GM19099 (cell line): ENCODE measurements around the gene GTSF1L.

Source experiments
- POLR2A ChIP-seq: IDR thresholded peaks from 3 replicates; pipeline ENCODE4 v1.6.1; 2011; ENCODE audit warnings: low read depth; ENCODE audit not compliant: insufficient read length; ENCODE audit errors: extremely low read depth

GTSF1L gene

DNA sequence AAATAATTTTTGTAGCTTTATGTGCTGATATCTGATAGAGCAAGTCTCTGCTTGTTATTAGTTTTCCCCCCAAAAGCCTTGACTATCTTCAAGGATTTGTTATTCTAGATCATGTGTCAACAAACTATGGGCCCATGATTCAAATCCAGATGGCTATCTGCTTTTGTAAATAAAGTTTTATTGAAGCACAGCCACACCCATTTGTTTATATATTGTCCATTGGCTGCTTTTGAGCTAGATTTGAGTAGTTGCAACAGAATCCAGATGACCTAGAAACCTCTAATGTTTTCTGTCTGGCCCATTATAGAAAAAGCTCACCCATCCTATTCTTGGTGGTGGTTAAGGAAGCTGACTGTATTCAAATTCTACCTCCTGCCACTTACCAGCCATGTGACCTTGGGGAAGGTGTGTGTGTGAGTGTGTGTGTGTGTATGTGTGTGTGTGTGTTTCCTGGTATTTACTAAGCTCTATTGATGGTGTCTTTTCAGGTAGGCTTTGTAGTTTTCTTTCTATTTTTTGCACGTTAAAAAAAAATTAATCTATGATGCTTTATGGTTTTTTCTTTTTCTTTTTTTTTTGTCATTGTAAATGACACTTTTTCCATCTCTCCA lies 1.3 kb upstream of the GTSF1L start:
- no peak for TF ChIP-seq POLR2A

DNA sequence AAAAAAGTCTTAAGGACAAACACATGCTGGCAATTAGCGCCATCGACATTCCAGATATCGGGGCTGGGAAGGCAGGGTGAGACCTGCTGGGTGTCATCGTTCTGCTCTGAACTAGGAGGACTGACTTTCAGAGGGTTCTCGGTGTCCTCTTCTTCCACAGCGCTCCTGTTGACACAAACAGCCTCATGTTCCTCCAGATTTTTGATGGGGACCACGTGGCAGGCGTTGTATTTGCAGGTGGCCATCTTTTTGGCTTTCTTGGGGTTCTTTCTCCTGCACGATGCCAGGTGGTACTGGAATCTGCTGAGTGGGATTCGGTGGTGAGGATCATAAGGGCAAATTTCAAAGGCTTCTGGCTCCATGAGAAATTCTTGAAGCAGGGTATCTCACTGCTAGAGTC lies 469 bp downstream of the GTSF1L start:
- no peak for TF ChIP-seq POLR2A

DNA sequence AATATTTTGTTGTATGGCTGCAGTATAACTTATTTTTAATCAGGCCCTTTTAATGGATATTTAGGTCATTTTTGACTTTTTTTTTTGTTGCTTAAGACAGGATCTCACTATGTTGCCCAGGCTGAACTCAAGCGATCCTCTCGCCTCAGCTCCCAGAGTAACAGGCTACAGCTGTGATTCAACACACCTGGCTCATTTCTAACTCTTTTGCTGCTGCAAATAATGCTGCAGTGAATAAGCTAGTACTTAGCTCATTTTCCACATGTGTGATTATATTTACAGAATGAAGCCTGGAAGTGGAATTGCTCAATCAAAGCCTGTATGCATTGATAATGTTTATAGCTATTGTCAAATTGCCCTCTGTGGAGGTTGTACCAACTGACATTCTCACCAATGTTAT lies 1.1 kb downstream of the GTSF1L start:
- TF ChIP-seq POLR2A = no peak

DNA sequence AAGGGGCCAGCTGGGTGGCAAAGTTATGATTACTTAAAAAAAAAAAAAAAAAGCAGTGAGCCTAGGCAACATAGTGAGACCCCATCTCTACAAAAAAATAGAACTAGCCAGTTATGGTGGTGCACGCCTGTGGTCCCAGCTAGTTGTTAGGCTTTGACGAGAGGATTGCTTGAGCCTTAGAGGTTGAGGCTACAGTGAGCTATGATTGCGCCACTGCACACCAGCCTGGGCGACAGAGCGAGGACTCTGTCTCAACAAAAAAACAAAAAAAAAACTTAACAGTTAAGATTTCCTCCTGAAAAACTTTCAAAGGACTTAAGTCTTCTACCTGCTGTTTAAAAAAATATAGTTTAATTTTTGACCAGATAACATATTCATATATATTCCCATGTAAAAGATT lies 2.4 kb downstream of the GTSF1L start:
- TF ChIP-seq POLR2A = no peak

DNA sequence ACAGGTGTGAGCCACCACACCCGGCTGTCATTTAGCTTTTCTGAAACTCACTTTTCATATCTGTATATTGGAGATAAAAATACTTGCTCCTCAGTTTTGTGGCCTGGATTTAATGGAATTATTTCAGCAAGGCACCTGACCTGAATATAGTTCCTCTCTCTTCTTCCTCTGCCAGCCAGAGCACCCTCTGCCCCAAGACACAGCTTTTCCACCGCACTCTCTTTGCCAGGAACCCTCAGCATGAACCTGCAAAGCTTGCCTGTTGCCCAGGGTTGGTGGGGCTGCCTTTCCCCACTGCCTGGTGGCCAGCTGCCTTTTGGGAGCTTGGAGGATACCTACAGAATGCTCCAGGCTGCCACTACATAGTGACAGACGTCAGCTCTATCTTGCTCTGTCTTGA lies 3.1 kb downstream of the GTSF1L start:
- no peak for TF ChIP-seq POLR2A

DNA sequence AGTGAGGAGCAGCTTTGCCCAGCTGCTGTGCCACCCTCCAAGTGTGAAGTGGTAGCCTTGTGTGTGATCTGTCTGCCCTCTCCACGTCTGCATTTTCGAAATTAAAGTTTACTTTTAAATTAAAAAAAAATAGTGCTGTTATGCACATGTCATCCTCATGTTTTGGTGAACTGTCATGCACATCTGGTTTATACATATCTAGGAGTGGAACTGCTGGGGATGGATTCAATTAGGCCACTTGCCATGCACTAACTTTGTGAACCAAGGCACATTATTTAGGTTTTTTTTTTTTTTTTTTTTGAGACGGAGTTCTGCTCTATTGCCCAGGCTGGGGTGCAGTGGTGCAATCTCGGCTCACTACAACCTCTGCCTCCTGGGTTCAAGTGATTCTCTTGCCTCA lies 3.6 kb downstream of the GTSF1L start:
- TF ChIP-seq POLR2A = no peak

DNA sequence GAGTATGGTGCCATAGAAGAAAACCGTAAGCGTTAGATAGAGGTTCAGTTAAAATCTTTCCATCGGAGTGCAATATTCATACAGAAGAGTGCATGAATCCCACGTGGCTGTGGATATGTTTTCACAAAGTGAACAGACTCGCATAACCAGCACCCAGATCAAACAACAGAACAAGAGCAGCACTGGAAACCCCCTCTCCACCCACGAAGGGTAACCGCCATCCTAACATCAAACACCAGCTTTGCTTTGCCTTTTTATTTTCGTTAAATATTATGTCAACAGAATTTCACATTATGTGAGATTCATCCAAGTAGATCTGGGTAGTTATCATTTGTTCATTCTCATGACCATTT lies 4.7 kb downstream of the GTSF1L start:
- no peak for TF ChIP-seq POLR2A

DNA sequence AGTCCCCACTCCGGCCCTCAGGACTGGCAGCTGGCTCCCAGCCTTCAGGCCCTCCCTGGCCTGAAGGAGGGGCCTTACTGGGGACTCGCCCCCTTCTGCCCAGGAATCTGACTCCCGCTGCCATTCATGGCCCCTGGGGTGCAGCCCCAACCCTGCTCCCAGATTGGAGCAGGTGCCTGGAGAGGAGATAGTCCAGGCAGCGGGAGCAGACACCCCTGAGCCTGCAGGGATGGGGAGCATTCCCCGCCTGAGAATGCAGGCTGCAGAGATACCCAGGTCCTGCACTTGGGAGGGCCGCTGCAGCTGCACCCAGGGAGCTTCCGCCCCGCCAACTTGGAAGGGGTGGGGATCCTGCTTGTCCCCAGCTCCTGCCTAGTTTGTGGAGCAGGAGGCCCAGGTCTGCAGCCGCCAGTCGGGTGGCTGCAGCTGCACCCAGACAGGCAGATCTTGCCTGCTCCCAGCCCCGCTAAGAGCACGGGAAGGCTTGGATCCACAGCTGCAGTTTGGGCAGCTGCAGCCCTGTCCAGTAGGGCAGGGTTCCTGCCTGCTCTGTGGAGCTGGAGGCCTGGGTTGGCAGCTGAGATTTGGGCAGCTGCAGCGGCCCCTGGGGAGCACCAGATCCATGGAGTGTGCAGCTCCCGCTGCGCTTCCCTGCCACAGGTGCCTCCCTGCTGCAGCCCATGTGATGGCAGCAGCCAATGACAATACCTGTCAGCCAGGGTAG lies 5.2 kb downstream of the GTSF1L start:
- no peak for TF ChIP-seq POLR2A

DNA sequence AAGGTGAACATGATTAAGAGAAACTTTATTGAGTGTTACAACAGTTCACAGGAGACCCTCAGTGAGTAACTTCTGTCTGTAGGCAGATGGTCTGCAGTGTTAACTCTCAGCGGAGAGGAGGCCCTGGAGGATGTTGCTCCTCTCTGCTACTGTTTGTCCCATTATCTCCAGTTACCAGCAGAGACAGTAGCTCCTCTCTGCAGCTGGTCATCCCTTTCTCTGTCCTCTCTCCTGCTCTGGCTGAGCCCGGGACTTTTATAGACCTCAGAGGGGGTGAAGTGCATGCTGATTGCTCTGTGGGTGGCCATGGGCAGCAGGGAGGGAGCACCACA lies 5.7 kb downstream of the GTSF1L start:
- no peak for TF ChIP-seq POLR2A

DNA sequence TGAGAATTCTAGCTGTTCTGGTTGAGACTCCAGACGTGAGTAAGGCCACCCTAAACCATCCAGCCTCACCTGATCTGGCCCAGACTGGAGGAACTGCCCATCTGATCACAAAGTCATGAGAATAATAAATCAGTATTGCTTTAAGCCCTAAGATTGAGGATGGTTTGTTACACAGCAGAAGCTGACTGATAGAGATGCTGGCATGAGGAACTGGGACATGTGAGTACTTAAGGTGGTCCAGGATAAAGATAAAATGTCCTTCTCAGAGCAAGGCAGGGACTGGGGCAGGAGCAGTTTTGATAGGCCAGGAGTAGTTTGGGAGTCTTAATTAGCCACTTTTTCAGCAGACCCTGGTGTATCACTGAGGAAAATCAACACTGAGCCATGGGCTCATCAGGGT lies 6.8 kb downstream of the GTSF1L start:
- no peak for TF ChIP-seq POLR2A

DNA sequence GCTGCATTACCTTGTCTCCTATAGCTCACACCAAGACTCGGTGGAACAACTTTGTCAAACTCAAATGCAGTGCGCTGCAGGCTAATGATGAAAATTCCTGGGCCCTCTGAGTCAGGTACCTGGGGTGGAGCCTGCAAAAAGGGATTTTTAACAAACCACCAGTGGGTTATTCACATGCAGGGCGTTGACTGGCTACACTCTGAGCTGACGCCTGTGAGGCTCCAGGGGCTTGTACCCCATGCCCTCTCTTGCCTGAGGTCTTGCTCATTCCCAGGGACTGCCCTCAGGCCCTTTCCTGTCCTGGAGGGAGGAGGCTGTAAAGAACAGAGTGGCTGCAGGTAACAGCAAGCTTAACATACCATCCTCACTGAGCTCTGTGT lies 9.2 kb downstream of the GTSF1L start:
- no peak for TF ChIP-seq POLR2A

DNA sequence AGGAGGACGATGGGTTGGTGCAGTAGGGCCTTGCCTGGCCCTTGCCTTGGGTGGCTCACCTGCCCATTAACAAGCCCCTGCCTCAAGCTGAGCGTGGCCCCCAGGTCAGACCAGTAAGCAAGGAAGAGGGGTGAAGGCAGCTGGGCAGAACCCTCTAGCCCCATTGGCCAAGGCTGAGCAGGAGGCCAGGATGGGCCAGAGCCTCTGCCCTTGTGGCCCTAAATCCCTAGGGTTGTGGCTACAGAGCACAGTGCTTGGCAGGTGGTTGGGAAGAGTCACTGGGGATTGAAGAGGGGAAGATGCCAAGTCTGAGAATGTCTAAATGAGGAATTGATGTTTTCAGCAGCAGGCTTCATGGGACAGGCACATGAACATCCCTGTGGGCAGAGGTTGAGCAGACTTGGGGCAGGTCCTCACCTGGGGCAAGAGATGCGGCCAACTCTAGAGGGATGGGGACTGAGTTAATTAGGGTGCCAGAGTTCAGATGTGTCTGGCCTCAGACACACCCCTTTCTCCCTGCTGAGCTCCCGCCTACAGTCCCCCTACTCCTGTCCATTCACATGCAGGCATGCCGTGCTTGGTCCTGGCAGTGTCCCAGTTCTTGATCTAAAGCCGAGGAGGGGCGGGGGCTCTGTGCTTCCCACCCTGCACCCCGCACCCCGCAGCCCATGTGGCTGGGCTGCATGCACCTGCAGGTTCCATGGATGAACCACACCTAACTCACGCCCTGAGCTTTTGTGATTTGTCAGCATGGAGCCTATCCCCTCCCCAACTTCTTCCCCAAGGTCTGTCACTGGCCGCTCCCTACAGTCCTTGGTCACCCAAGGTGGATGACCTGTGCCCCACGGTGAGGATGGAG lies 9.8 kb downstream of the GTSF1L start:
- no peak for TF ChIP-seq POLR2A

DNA sequence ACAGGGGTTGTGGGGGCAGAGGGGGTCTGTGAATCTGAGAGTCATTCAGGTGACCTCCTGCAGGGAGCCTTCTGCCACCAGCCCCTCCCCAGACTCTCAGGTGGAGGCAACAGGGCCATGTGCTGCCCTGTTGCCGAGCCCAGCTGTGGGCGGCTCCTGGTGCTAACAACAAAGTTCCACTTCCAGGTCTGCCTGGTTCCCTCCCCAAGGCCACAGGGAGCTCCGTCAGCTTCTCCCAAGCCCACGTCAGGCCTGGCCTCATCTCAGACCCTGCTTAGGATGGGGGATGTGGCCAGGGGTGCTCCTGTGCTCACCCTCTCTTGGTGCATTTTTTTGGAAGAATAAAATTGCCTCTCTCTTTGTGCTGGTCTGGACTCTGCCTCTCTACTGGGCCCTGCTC lies 10.7 kb downstream of the GTSF1L start:
- TF ChIP-seq POLR2A = no peak

DNA sequence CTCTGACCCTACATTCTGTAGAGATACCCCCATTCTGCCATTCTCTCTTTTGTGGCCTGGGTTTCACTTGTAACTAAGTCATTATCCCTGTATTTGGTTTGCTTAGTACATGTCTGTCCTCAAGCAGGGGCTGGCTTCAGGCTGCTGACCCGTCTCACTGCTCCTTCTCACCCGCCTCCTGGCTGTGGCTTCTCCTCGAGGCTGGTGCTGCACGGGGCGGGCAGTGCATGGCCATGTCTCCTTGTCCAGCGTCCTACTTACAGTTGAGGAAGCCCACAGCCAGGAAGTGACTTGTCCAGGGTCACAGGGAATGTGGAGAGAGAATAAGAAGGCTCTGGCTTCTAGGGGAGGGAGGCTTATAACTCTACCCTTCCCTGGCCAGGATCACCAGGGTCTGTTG lies 11.3 kb downstream of the GTSF1L start:
- no peak for TF ChIP-seq POLR2A

DNA sequence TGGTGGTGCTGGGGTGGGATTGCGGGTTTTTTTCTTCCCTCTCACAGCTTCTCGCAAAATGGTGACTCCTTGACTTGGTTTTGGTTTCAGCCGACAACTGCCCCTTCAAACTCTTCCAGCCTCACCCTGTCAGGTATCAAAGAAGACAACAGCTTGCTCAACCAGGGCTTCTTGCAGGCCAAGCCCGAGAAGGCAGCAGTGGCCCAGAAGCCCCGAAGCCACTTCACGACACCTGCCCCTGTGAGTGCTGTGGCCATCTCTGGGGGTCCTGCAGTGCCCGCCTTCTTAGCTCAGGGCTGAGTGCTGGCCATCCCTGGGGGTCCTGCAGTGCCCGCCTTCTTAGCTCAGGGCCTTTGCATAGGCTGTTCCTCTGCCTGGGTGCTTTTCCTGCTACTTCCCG lies 11.8 kb downstream of the GTSF1L start:
- TF ChIP-seq POLR2A = no peak

DNA sequence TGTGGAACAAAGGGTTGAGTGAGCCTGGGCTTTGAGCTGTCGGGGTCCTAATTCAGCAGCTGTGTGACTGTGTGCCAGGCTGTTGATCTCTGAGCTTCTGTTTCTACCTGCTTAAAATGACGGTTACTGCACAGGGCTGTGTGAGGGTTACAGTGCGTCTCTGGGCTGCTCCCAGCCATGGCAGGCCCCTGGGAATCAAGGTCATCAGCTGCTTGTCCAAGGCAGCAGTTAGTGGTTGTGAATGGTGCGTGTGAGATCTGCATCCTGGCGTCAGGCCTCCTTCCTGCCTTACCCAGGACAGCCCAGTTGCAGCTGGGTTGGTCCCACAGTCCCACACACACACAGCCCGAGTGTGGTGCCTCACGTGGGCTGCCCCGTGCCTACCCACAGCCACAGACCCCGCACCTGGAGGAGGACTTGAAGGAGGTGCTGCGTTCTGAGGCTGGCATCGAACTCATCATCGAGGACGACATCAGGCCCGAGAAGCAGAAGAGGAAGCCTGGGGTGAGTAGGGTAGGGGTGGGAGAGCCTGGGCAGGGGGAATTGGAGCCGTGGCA lies 15.6 kb downstream of the GTSF1L start:
- TF ChIP-seq POLR2A = no peak
